Skin of body (tissue), 2 donors: Measurements from ENCODE around the gene CDK14. TPM values are rescaled to one million over a fixed set of nuclear protein-coding genes. Genes with fewer than 3 reads are reported as not detected.

Experiments
- DNase-seq: peaks from one replicate; lab custom pipeline; 2025; lab: John Stamatoyannopoulos, UW
- total RNA-seq: library from RNA; depleted of rRNA; stranded (reverse); fragments of >200 nt; gene quantifications from one replicate; pipeline ENCODE4 v1.2.3, GENCODE V29; 2014

The CDK14 gene
- total RNA-seq, 1 donor from 2014 or later = 51.6 TPM

DNA sequence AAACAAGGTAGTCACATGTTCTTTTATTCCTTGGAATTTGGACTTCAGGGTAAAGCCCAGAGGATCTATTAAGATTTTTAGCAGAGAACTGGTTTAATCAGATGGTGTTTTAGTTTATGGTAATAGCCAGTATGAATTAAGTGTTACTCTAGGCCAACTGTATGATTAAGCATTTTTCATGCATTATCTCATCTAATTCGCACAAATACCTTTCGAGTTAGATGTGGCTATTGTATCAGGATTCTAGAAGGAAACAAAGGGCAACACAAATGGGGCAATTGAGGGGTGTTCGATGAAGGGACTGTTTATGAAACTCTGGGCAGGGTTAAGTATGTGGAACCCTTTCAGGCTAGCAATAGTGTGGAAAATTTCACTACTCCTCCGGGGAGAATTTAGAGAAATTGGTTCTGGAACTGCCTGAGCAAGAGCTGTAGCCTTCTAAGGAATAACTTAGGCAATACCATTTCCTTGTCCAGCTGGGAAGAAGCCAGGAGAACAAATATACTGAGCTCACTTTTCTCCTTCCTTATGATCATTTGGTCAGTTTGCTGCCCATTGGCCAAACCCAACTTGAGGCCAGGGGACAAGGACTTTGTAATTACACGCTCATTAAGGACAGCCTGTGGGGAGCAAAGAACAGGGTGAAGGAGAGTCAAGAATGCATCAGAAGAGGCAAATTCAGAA is 349.1 kb downstream of the CDK14 start:
- peak; percentile 42 for DNase-seq

- DNase-seq = no peak
Observed at GRCh38 chr7:90946730-90947501, 350.8 kb downstream of the CDK14 start.

GRCh38 chr7:90948085-90948484 is 352.0 kb downstream of the CDK14 start:
- DNase-seq = no peak

GRCh38 chr7:90951229-90951628 is 355.1 kb downstream of the CDK14 start:
- DNase-seq = no peak

DNA sequence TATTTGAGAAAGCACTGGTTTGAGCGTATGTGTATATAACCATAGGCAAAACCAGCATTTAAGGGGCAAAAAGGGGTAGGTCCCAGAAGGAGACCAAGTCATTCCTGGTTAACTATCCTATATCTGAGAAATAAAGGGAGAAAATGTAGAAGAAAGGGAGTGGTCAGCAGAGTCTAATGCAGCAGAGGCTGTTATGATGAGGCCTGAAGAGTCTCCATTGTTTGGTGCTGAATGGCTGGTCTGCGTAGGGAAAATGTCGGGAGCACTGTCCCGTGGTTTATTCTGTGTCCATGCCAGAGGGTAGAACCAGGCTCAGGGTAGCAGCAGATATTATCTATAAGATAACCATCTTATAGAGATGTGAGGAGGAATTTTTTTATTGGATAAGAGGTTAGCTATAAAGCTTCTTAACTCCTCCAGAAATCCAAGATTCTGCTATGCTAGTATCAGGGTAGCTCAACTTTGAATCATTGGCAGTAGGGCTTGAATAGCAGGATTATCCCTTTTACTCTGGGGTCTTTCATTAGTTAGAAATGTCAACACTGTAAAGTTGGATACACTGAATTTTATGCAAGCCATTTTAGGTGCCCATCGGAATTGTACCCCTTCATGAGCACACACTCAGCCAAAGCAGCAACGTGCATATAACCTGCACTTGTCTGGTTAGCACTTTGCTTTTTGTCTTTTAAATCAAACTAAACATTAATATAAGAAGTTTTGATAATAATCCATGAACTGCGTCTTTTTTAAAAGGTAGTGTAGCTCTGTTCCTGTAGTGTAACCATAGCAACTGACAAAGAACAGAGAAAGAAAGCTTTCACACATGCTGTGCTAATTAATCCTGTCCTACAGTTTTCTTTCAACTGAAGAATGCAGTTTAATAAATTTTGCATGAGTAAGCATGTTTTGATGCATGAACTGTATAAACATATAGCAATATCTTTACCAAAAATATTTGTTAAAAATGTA is 356.1 kb downstream of the CDK14 start:
- peak; percentile 4 for DNase-seq

DNA sequence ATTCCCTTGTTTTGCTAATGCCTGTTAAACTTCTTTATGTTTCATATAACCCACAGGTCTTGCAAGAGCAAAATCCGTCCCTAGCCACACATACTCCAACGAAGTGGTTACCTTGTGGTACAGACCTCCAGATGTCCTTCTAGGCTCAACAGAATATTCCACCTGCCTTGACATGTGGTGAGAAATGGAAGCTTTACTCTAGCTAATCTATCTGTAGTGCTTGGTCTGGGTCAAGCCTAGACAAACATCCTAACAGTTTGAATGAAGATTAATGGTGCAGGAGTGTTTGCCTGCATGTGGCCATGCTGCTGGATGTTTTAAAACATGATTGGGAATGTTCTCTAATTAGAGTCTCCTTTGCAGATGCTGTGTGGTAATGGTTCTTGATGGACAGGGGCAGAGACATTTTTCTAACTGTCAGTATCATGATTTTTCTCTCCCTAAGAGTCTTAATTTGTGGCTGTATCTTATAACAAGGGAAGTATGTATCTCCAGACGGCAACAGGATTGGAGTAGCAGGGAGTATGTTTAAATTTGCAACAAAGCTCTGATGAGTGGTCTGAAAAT is 359.6 kb downstream of the CDK14 start:
- no peak for DNase-seq

GRCh38 chr7:90957883-90958282 is 361.8 kb downstream of the CDK14 start:
- peak; percentile 15 for DNase-seq

DNA sequence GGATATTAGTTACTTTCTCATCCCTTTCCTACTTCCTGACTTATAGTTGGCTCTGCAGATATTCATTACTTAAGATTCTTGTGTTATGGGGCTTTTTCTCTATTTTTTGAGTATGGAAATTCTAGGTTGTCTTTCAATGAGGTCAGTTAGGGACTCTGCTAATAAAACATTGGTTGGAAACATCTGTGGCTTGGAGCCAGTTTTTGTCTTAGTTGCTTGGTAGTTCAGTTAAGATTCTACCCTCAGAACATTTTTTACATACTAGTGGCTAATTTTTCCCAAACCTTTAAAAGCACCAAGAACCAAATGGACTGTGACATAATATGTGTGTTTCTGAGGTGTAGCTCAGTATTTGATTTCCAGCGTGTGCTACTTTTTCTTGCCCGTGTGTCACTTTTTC is 362.5 kb downstream of the CDK14 start:
- no peak for DNase-seq

DNA sequence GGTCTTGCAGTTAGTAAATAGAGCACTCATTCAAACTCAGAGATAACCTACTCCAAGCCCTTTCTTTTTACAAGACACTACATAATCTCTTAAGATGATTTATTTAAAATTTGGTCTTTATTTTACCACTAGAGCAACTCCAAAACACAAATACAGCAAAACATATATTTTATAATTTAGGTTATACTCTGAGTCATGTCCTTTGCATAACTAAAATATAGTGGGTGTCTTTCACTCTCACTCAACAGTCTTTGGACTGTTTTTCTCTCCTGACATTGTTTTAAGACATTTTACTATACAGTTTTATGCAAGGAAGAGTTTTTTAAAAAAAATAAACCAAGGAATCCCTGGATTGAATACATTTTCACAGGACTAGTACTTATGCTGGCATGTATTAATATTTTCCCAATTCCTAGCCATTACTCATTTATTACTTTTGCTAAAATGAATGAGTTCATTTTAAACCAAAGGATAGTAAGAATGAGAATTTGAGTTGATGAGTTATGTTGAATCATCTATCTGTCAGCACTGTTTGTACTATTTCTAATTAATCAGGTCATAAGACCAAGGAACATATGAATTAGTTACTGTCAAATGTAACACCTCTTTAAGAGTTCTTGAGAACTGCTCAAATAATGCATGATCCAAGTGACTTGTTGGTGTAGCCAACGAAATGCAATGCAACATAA is 365.1 kb downstream of the CDK14 start:
- DNase-seq = no peak

DNA sequence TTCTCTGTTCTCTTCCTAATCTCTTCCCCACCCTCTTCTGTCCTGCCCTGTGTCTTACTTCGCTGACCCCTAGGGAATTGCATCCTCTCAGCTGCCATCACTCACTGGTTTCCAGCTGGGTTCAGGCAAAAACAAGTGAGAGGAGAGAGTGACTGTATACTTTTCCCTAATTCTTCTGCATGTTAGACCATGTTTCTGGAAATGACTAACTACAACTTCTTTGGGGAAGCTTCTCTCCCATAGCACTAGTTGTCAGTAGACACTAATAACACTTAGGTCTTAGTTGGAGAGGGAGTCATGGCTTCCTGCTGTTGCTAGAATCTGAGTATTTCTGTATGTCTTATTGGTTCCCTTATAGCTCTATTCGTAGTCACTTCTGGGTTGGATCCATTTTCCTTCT is 369.1 kb downstream of the CDK14 start:
- no peak for DNase-seq

DNA sequence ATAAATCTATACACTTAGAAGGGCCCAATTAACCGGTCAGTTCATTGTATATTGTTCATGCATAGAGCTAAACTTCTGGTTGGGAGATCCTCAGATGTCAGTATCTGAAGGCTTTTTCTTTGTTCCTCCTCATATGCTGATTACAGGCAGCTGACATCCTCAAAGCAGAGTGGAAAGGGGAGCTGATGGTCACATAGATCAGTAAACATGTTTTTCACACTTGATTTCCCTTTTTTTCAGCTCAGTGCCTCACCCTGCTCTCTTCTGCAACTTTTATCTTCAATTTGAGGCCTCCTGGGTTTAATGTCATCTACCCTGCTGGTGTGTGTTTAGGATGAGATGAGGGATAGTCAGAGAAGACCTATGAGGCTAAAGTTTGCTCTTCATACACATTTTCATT is 370.2 kb downstream of the CDK14 start:
- no peak for DNase-seq

- DNase-seq = no peak
Observed at GRCh38 chr7:90968871-90969270, 372.8 kb downstream of the CDK14 start.

- DNase-seq = peak; percentile 83
Observed at GRCh38 chr7:90972906-90973550, 376.9 kb downstream of the CDK14 start.

GRCh38 chr7:90977056-90977455 is 380.9 kb downstream of the CDK14 start:
- no peak for DNase-seq

GRCh38 chr7:90980545-90980944 is 384.4 kb downstream of the CDK14 start:
- DNase-seq = no peak

DNA sequence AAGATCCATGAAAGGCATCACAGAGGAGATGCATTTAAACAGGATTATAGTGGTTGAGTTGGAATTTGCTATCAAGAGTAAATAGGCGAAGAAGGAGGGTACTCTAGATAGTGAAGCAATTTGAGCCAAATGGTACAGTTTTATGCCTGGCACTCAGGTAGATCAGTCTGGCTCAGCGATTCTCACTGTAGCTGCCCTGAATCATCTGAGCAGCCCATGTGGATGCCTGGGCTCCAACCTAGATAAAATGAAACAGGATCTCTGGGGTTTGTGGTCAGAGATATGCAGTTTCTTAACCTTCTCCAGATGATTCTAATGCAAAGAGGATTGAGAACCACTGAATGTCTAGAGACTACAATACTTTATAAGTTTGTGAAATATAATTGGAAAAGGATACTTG is 386.1 kb downstream of the CDK14 start:
- DNase-seq = no peak

- DNase-seq = no peak
Observed at GRCh38 chr7:90984692-90985091, 388.6 kb downstream of the CDK14 start.

GRCh38 chr7:90988516-90988915 is 392.4 kb downstream of the CDK14 start:
- peak; percentile 48 for DNase-seq

GRCh38 chr7:90988996-90989765 is 393.1 kb downstream of the CDK14 start:
- DNase-seq = no peak

GRCh38 chr7:90994121-90994520 is 398.0 kb downstream of the CDK14 start:
- DNase-seq = peak; percentile 2
